ENCODE data around the gene PIP5K1C.

DNA sequence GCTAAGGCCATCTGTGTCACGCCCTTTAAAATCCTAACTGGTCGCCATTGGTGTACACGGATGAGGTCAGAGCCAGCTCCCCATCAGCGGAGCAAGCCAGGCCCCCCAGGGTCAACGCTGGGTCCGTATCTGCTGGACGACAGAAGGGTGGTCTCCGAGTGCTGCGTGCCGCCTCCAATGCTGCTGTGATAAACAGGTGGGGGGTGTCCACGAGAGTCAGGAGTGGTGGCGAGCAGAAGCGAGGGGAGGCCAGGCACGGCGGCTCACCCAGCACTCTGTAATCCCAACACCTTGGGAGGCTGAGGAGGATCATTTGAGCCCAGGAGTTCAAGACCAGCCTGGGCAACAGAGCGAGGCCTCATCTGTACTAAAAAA, 42.9 kb downstream of the PIP5K1C start:
- TF ChIP-seq CTCF (IDR thresholded peaks at IDR 0.05; ENCODE audit: insufficient read depth, low read length, poor library complexity, severe bottlenecking), result no peak
- no peak for TF ChIP-seq EZH2phosphoT487 (conservative IDR thresholded peaks at IDR 0.05; ENCODE audit: low read length)
